NCI-H82 treated with DMSO at 0.1 percent for 48 hours (cell line): ENCODE results near the gene VAPB.
"Not testable (repeated sequence)": the region's sequence is repeated elsewhere in the genome, so short reads cannot be mapped to it uniquely, and the experiment has no call there.

Source experiments
- DNase-seq: peaks from one replicate; lab custom pipeline; 2025; ENCODE audit not compliant: unreplicated experiment; lab: John Stamatoyannopoulos, UW

Gene VAPB

GRCh38 chr20:58406422-58407001 is 17.5 kb downstream of the VAPB start:
- DNase-seq = no peak

GRCh38 chr20:58407201-58407873 is 18.3 kb downstream of the VAPB start:
- DNase-seq = no peak

GRCh38 chr20:58407966-58408557 is 19.0 kb downstream of the VAPB start:
- DNase-seq = no peak

GRCh38 chr20:58408603-58409246 is 19.7 kb downstream of the VAPB start:
- no peak for DNase-seq

- not testable (repeated sequence) for DNase-seq
Measured at GRCh38 chr20:58414216-58414615, 25.2 kb downstream of the VAPB start.

- not testable (repeated sequence) for DNase-seq
Measured at GRCh38 chr20:58414786-58415185, 25.8 kb downstream of the VAPB start.

GRCh38 chr20:58416057-58416456 is 27.0 kb downstream of the VAPB start:
- DNase-seq = no peak

- DNase-seq = no peak
Measured at GRCh38 chr20:58416835-58417234, 27.8 kb downstream of the VAPB start.

GRCh38 chr20:58417438-58417837 is 28.4 kb downstream of the VAPB start:
- DNase-seq = no peak

- DNase-seq = no peak
Measured at GRCh38 chr20:58418949-58419748, 30.1 kb downstream of the VAPB start.

GRCh38 chr20:58420798-58421496 is 31.9 kb downstream of the VAPB start:
- no peak for DNase-seq

GRCh38 chr20:58421497-58421850 is 32.4 kb downstream of the VAPB start:
- DNase-seq = no peak

- no peak for DNase-seq
Measured at GRCh38 chr20:58424218-58424969, 35.4 kb downstream of the VAPB start.

- not testable (repeated sequence) for DNase-seq
Measured at GRCh38 chr20:58427571-58427970, 38.5 kb downstream of the VAPB start.

GRCh38 chr20:58428364-58428763 is 39.3 kb downstream of the VAPB start:
- no peak for DNase-seq

- no peak for DNase-seq
Measured at GRCh38 chr20:58429303-58429702, 40.3 kb downstream of the VAPB start.

GRCh38 chr20:58431134-58431533 is 42.1 kb downstream of the VAPB start:
- no peak for DNase-seq

GRCh38 chr20:58432186-58432954 is 43.3 kb downstream of the VAPB start:
- no peak for DNase-seq

- DNase-seq = no peak
Measured at GRCh38 chr20:58433029-58433647, 44.1 kb downstream of the VAPB start.
